Ectodermal cell (in vitro differentiated cells): ENCODE results near the gene PYHIN1.
"Not testable (repeated sequence)": the region's sequence is repeated elsewhere in the genome, so short reads cannot be mapped to it uniquely, and the experiment has no call there.

Experiments
- H3K27ac ChIP-seq: 2 replicates; pipeline ENCODE4 v1.7.0; 2013; ENCODE audit warnings: mild to moderate bottlenecking, low read depth, low read length; ENCODE audit not compliant: insufficient read depth, poor library complexity, severe bottlenecking
- H3K27me3 ChIP-seq: 2 replicates; pipeline ENCODE4 v1.7.0; 2013; ENCODE audit warnings: mild to moderate bottlenecking, low read length; ENCODE audit not compliant: insufficient read depth, control insufficient read depth, poor library complexity, severe bottlenecking
- H3K36me3 ChIP-seq: one replicate; pipeline ENCODE4 v1.7.0; 2013; ENCODE audit warnings: low read length; ENCODE audit not compliant: control insufficient read depth, insufficient read depth
- H3K4me1 ChIP-seq: one replicate; pipeline ENCODE4 v1.7.0; 2013; ENCODE audit warnings: low read length; ENCODE audit not compliant: control insufficient read depth, insufficient read depth
- H3K4me3 ChIP-seq: 2 replicates; pipeline ENCODE4 v1.7.0; 2013; ENCODE audit warnings: low read depth, low read length, control low read depth; ENCODE audit not compliant: insufficient read depth
- H3K9me3 ChIP-seq: 2 replicates; pipeline ENCODE4 v1.7.0; 2013; ENCODE audit warnings: mild to moderate bottlenecking, low read length, moderate library complexity; ENCODE audit not compliant: control insufficient read depth
- WGBS, 2 experiments: methylation state at CpG; one replicate each; pipeline ENCODE4 v1.1.7; 2013; ENCODE audit warnings: missing lambda C conversion rate in 2 of 2; 5-methylcytosine and 5-hydroxymethylcytosine counted together

The PYHIN1 gene

DNA sequence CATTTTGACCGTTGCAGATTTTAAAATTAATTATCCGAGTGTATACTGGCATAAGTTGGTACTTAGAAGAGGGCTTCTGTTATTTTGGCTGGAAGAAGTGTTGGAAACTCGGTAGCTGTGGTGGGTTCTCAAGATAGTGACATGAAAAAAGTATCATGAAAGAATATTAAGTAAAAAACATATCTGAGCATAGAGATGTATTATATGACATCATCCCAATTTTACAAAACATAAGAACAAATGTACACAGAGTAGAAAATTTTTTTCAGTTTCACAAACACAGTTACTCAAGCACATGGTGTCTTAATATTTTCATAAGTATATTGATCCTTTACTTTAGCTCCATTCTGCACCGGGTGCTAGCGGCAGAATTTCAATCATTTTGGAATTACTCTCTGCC is 79.0 kb downstream of the PYHIN1 start:
- Histone ChIP-seq H3K4me3 (no peak overlapping the region), H3K9me3 (no peaks in the 10 kb centered on the region), H3K27me3 (no peaks in the 10 kb centered on the region), H3K36me3 (no peaks in the 10 kb centered on the region), H3K4me1 (peaks cover 13% of the 10 kb centered on the region), H3K27ac (no peak overlapping the region)
- WGBS, 2 experiments = 93 to 97% methylated on average over 3 to 5 of the region's 5 CpGs

DNA sequence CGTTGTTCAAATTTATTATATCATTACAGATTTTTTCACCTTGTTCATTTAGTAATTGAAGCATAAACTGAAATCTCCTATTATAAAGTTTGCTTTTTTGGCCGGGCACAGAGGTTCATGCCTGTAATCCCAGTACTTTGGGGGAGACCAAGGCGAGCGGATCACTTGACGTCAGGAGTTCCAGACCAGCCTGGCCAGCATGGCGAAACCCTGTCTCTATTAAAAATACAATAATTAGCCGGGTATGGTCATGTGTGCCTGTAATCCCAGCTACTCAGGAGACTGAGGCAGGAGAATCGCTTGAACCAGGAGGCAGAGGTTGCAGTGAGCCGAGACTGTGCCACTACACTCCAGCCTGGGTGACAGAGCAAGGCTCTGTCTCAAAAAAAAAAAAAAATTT is 79.6 kb downstream of the PYHIN1 start:
- not testable (repeated sequence) for H3K36me3 ChIP-seq, H3K27me3 ChIP-seq, H3K27ac ChIP-seq, H3K9me3 ChIP-seq, H3K4me3 ChIP-seq, H3K4me1 ChIP-seq
- WGBS, 2 experiments = 93 to 94% methylated on average over 8 to 9 of the region's 9 CpGs

DNA sequence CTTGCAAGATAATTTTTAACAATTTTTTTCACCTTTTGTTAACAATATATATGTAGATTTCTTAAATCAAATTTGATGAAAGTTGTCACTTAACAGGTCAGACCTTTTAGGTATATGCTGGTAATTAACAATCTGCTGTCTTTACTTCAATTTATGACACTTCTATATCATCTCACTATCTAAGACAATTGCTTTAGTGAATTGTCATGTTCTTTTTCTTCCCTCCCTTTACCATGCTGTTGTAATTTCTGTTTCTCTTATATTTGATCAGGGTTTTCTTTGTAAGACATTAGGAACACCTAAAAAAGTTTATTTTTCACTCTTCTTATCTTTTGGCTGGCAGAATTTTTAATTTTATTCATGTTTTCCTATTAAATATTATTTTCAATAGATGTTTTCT is 80.4 kb downstream of the PYHIN1 start:
- no peaks in the 10 kb centered on the region for H3K36me3 ChIP-seq
- H3K27ac ChIP-seq = no peak overlapping the region
- H3K9me3 ChIP-seq = no peaks in the 10 kb centered on the region
- H3K4me1 ChIP-seq = peaks cover 5% of the 10 kb centered on the region
- H3K4me3 ChIP-seq = no peak overlapping the region
- no peaks in the 10 kb centered on the region for H3K27me3 ChIP-seq

DNA sequence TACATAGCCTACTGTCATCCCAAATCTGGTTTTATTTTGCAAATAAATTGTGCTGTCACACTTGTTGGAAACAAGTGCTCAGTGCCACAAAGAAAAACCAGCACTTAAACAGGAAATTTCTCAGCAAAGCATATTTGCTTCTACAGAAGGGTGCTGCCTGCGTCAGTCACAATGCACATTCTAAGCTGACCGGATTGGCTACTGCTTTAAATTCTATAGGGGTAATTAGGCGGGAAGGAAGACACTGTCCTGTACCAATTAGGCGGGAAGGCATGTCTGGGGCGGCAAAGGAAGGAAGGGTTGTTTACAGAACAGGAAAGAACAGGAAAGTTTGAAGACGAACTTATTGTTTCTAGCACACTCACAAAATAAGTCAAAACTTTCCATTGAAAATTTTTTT is 81.1 kb downstream of the PYHIN1 start:
- Histone ChIP-seq H3K9me3 (no peaks in the 10 kb centered on the region), H3K4me3 (no peak overlapping the region)

DNA sequence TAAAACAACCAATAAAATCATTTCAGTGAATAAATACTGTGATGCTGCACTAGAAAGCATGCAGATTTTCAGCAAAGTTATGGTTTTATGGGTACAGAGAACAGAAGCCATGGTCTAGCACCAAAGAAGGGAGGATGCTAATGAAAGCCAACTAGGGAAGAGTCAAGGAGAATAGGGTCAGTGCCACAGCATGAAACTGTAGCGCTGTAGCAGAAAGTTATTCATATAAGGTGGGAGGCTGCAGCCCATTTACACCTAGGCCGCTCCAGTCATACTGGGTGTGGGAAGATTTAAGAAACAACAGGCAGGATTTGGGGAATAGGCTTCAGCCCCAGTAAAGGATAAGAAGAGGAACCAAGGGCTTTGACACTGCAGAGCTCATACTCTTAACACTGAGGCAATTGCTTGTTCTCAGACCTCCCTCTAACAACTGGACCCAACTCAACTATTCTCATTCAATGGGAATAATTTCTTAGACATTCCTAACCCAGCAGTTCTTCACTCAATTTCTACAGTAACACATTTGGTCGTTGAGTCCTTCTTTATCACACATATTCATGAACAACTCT is 82.7 kb downstream of the PYHIN1 start:
- H3K4me1 ChIP-seq = no peaks in the 10 kb centered on the region
- 93 to 97% methylated on average over 3 of the region's 3 CpGs for WGBS, 2 experiments
- no peaks in the 10 kb centered on the region for H3K9me3 ChIP-seq
- no peaks in the 10 kb centered on the region for H3K36me3 ChIP-seq
- H3K27me3 ChIP-seq = no peaks in the 10 kb centered on the region
- H3K4me3 ChIP-seq = no peak overlapping the region
- no peak overlapping the region for H3K27ac ChIP-seq

More for the DNA sequence above, 81.1 kb downstream of the PYHIN1 start:
- no peaks in the 10 kb centered on the region for H3K27me3 ChIP-seq
- H3K27ac ChIP-seq = no peak overlapping the region
- 85 to 91% methylated on average over 5 of the region's 6 CpGs for WGBS, 2 experiments
- H3K36me3 ChIP-seq = no peaks in the 10 kb centered on the region
- H3K4me1 ChIP-seq = no peaks in the 10 kb centered on the region

DNA sequence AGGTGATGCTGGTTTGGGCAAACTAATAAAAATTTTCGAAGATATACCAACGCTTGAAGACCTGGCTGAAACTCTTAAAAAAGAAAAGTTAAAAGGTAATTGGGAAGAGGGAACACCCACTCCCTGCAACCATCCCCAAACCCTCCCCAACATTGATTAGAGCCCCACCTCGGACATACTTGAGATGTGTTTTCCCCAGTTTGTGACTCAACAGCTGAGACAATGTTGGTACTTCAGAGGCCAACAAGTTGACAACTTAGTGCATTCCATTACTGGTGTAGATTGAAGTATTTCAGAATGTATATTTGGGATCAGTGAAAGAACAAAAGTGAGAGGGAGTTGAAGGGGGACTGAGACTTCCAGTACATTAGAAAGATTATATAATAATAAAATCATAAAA is 83.5 kb downstream of the PYHIN1 start:
- Histone ChIP-seq H3K4me3 (no peak overlapping the region), H3K36me3 (no peaks in the 10 kb centered on the region), H3K9me3 (no peaks in the 10 kb centered on the region), H3K27me3 (no peaks in the 10 kb centered on the region), H3K4me1 (no peaks in the 10 kb centered on the region), H3K27ac (no peak overlapping the region)
- WGBS, 2 experiments = 91 to 93% methylated on average over 2 to 3 of the region's 3 CpGs

DNA sequence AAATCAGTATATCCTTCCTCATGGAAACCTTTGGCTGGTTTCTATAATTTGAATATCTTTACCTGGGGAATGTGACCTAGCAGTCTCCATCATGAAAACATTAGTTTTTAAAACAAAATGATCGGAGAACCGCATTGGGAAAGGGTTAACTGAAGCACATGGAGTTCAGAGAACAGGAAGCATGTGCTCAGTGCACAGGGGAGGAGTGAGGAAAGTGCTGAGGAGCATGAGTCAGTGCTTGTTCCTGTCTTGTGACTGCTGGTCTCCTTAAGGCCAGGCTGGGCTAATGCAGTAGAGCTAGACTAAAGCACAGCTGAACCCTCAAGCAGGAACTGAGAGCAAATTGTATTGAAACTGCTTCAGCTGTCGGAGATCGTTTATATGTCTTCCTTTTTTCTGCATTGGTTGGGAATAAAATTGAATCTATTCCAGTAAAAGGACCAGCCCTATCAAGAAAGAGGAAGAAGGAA is 84.1 kb downstream of the PYHIN1 start:
- Histone ChIP-seq H3K36me3 (no peaks in the 10 kb centered on the region), H3K27me3 (no peaks in the 10 kb centered on the region), H3K4me1 (no peaks in the 10 kb centered on the region), H3K27ac (no peak overlapping the region), H3K9me3 (no peaks in the 10 kb centered on the region), H3K4me3 (no peak overlapping the region)
- WGBS, 2 experiments = 94% methylated on average over 4 of the region's 4 CpGs

DNA sequence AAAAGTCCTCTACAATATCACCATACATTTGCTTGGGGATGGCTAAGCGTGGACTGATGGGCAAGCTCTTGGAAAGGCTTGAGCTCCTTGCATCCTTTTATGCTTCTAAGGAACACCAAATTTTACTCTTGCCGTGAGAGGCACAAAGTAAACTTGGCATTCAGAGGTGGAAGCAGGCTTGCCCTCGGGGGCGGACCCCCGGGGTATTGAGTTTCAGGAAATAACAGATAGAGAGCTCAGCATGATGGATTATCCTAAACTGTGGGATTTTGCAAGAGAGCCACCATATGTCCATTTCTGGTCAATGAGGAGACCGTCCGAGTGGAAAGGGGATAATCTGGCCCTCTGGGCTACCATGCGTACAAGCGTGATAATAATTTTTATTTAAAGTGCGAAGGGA is 92.4 kb downstream of the PYHIN1 start:
- H3K27me3 ChIP-seq = no peaks in the 10 kb centered on the region
- H3K27ac ChIP-seq = no peak overlapping the region
- WGBS, 2 experiments = 86 to 87% methylated on average over 10 of the region's 10 CpGs
- H3K9me3 ChIP-seq = no peaks in the 10 kb centered on the region
- H3K4me3 ChIP-seq = no peak overlapping the region
- no peaks in the 10 kb centered on the region for H3K4me1 ChIP-seq
- no peaks in the 10 kb centered on the region for H3K36me3 ChIP-seq

DNA sequence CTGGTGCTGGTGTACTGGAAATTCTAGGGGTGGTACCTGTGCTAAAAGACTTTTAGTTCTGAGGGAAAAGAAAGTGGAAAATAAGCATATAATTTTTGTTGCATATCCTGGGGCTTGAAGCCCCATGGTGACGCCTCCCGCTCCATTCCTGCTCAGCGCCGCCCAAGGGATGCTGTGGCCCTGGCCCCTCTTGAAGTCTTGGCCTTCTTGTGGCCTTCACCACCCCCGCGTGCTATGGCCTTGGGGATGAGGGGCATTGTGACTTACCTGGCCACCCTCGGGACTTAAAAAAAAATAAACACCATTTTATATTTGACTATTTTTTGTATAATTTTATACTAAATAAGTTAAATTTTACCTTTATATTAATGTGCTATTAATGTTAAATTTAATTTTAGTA is 93.7 kb downstream of the PYHIN1 start:
- Histone ChIP-seq H3K36me3 (no peaks in the 10 kb centered on the region), H3K9me3 (no peaks in the 10 kb centered on the region), H3K27ac (no peak overlapping the region), H3K4me3 (no peak overlapping the region), H3K27me3 (no peaks in the 10 kb centered on the region), H3K4me1 (no peaks in the 10 kb centered on the region)
- WGBS, 2 experiments = 95 to 98% methylated on average over 6 of the region's 7 CpGs
